LNCaP clone FGC (cell line): ENCODE data around the gene PCGF5.
"Not testable (repeated sequence)": the region's sequence is repeated elsewhere in the genome, so short reads cannot be mapped to it uniquely, and the experiment has no call there.

Experiments used
- DNase-seq: peaks from one replicate; pipeline ENCODE4 v3.0.0-alpha.2; 2011; ENCODE audit warnings: low read depth
- H3K4me3 ChIP-seq: 2 replicates; pipeline ENCODE4 v1.5.1; 2011; ENCODE audit warnings: mild to moderate bottlenecking, low read depth, low read length, control low read depth
- TF ChIP-seq, protein P1 (sequence below): IDR thresholded peaks from 2 replicates; pipeline ENCODE4 v1.5.1; 2012; ENCODE audit warnings: mild to moderate bottlenecking; ENCODE audit not compliant: control insufficient read depth, insufficient read depth; ENCODE audit errors: extremely low read depth

The PCGF5 gene

DNA sequence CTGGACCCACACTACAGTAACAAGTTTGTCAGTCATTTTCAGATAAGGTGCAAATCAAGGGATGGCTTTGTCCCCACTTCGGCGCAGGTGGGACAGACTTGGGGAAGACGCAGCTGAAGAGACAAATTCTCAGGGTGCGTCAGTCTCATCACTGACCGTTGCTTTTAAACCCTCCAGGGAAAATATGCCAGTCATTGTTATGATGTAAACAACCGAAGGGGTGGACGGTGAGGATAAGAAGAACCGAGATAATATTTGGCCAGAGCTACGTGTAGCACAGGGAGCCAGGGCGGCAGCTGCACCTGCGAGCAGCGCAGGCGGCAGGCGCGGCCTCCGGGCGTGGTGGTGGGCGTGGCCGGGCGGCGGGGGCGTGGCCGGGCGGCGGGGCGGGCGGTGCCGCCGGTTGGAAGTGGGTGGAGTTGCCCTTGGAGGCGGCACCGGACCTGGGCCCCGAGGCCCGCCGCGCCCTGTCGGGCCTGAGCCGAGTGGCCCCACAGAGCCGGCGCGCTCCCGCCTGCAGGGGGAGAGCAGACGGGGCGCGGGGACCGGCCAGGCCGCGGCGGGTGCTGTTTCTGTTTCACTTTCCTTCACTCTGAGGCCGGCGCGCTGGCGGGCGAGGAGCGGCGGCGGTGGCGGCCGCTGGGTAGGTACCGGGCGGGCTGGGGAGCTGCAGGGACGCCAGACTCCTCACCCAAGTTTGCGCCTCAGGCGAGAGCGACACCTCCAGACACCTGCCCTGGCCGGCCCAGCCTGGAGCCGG, at the start of gene PCGF5:
TSS of gene PCGF5 (plus strand) at position 470 of the 760 bp plus-strand sequence. CDS start 2,209 bp downstream, outside the sequence.
- DNase-seq: peak; percentile 33
- TF ChIP-seq, protein P1, sequence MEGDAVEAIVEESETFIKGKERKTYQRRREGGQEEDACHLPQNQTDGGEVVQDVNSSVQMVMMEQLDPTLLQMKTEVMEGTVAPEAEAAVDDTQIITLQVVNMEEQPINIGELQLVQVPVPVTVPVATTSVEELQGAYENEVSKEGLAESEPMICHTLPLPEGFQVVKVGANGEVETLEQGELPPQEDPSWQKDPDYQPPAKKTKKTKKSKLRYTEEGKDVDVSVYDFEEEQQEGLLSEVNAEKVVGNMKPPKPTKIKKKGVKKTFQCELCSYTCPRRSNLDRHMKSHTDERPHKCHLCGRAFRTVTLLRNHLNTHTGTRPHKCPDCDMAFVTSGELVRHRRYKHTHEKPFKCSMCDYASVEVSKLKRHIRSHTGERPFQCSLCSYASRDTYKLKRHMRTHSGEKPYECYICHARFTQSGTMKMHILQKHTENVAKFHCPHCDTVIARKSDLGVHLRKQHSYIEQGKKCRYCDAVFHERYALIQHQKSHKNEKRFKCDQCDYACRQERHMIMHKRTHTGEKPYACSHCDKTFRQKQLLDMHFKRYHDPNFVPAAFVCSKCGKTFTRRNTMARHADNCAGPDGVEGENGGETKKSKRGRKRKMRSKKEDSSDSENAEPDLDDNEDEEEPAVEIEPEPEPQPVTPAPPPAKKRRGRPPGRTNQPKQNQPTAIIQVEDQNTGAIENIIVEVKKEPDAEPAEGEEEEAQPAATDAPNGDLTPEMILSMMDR: no peak
- peak within 1 kb of the TSS; percentile 70 for H3K4me3 ChIP-seq

DNA sequence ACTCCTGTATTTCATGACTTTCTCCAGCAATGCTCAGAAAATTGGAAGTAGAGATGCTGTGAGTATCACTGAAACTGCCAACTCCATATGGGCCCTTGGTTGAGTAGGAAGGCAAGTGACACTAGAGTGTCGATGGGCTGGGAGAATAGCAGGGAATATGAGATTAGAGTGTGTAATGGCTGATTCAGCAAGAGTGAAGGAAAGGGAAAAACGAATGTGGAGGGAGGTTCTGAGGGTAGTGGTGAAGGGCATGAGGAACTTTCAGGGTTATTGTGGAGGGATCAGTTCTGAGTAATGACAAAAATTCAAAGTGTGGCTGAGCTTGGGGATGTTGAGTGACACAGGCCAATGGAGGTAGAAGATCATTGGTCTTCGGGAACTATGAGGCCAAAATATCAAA, 49.0 kb upstream of the PCGF5 start:
- TF ChIP-seq, protein P1: no peak
- no peak overlapping the region for H3K4me3 ChIP-seq
- no peak for DNase-seq

DNA sequence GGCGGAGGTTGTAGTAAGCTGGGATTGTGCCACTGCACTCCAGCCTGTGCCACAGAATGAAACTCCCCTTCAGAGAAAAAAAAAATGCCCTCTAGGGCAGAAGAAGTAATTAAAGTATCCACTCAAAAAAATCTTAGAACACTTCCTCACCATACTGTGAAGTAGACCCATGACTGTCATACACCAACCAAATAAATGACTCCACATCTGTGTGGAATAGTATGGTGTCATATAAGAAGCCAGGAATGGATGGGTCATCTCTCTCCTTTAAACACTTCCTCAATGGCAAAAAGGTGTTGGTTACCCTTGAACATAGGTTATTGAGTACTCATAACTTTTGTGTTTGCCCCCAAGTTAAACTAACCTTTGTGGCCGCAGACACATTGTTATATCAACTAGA, 48.1 kb upstream of the PCGF5 start:
- TF ChIP-seq, protein P1: no peak
- DNase-seq: no peak
- H3K4me3 ChIP-seq: no peak overlapping the region

DNA sequence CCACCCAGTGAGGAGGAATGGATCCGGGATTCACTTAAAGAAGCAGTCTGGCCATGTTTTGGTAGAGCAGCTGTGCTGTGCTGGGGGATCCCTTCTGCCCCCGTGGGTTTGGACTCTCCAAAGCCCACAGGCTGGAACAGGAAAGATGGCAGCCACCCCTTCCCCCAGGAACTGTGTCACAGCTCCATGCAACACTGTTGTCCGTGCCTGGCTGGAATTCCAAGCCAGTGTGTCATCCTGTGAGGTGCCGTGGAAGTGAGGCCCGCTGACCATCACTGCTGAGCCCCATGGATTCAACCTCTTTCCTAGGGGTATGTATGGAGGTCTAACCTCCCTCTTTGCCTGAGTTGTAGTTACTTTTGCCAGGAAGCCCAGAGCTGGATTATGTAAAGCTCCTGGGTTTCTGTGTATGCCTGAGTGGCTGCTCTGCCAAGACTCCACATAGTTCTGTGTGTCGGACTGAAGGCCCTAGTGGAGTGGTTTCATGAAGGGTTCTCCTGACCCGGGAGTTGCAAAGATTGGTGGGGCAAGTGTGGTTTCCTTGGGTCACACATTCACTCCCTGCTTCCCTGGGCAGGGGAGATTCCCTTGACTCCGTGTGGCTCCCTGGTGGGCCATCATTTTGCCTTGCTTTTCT, 35.1 kb upstream of the PCGF5 start:
- no peak for DNase-seq
- no peak overlapping the region for H3K4me3 ChIP-seq
- TF ChIP-seq, protein P1: no peak

DNA sequence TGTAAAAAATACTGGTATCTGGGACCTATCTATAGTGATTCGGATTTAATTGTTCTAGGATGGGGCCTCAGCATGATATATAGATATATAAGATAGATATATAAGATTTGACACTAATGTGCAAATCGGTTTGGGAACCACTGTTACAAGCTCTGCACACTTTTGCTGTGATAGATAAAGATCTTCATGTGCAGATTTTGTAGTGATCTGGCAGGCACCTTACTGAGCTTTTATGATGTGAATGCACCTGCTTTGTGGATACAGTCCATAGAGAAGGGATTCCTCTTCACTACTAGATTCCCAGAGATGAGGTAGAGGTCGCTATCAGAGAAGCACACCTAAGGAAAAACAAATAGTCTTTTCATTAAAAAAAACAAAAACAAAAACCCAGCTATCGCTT, 33.3 kb upstream of the PCGF5 start:
- no peak for DNase-seq
- TF ChIP-seq, protein P1: no peak
- H3K4me3 ChIP-seq: no peak overlapping the region

DNA sequence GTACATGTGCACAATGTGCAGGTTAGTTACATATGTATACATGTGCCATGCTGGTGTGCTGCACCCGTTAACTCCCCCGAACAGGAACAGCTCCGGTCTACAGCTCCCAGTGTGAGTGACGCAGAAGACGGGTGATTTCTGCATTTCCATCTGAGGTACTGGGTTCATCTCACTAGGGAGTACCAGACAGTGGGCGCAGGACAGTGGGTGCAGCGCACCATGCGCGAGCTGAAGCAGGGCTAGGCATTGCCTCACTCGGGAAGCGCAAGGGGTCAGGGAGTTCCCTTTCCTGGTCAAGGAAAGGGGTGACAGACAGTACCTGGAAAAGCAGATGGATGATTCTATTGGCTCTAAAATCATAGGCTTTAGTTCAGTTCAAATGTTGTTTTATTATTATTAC, 32.5 kb upstream of the PCGF5 start:
- not testable (repeated sequence) for H3K4me3 ChIP-seq, DNase-seq

DNA sequence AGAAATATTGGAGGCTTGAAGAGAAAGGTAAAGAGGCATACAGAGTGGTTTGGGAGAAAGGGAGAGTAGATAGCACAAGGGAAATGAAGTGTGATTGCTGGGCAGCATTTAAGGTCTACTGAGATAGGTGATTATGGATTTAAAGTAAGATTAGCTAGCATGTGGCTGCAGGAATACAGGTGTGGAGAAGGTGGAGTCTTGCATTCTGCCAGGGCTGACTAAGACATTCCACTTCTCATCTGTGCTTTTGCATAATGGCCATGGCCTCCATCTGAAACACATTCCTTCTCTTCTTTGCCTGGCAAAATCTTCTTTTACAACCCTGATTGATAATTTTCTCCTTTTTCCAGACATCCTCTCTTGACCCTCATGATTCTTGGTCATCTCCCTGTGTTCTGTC, 31.6 kb upstream of the PCGF5 start:
- TF ChIP-seq, protein P1: no peak
- H3K4me3 ChIP-seq: no peak overlapping the region
- DNase-seq: no peak
